GM20000 (cell line): ENCODE measurements around the gene DNAJC5.
"Not testable (repeated sequence)": the region's sequence is repeated elsewhere in the genome, so short reads cannot be mapped to it uniquely, and the experiment has no call there.

Experiments
- DNase-seq: peaks from one replicate; pipeline ENCODE4 v3.0.0; 2012; ENCODE audit warnings: low spot score
- CTCF ChIP-seq: IDR thresholded peaks from 2 replicates; pipeline ENCODE4 v1.5.1; 2012; ENCODE audit warnings: mild to moderate bottlenecking, control low read depth; ENCODE audit errors: extremely low read depth, missing control alignments

DNAJC5 gene

GRCh38 chr20:63929071-63929470 is 34.1 kb downstream of the DNAJC5 start:
- no peak for TF ChIP-seq CTCF
- no peak for DNase-seq

GRCh38 chr20:63929473-63929883 is 34.6 kb downstream of the DNAJC5 start:
- DNase-seq, result not testable (repeated sequence)

- no peak for TF ChIP-seq CTCF
- DNase-seq, result no peak
These were observed 36.1 kb downstream of the DNAJC5 start for GRCh38 chr20:63930971-63931553.

- no peak for TF ChIP-seq CTCF
- DNase-seq, result no peak
These were observed 36.8 kb downstream of the DNAJC5 start for GRCh38 chr20:63931735-63932134.

GRCh38 chr20:63932606-63933160 is 37.8 kb downstream of the DNAJC5 start:
- no peak for DNase-seq
- TF ChIP-seq CTCF, result no peak

- no peak for TF ChIP-seq CTCF
These were observed 38.7 kb downstream of the DNAJC5 start for GRCh38 chr20:63933646-63934045.

GRCh38 chr20:63934271-63935068 is 39.5 kb downstream of the DNAJC5 start:
- TF ChIP-seq CTCF, result no peak
- no peak for DNase-seq

More at GRCh38 chr20:63933646-63934045, 38.7 kb downstream of the DNAJC5 start:
- DNase-seq, result no peak
